ENCODE data around the gene XKR7.

DNA sequence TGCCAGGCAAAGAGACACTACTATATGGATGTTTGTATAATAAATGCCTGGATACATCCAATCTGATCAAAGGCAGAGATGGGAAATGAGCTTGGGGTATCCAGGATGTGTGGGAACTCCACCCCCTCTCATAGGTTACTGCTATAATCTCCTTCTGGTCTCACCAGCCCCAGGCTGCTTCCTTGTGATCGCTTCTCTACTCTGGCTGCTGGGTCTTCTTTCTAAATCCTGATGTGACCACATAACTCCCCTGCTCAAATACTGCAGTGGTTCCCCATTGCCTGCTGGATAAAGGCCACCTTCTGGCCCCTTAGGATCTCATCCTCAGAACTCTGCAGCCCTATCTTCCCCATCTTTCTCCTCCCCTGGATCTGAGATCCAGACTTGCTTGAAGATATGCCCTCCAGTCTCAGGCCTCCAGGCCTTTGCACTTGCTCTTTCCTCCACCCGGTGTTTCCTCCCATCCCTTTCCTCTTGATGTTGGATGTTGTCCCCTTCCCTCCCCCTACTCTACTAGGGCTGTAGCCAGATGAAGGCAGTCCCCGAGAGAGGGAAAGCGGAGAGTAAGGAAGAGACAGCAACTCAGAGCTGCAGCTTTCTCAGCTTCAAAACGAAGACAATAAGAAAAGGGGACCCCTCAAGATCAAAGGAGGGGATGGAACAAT is 828 bp upstream of the XKR7 start:
- TF ChIP-seq, protein P1, sequence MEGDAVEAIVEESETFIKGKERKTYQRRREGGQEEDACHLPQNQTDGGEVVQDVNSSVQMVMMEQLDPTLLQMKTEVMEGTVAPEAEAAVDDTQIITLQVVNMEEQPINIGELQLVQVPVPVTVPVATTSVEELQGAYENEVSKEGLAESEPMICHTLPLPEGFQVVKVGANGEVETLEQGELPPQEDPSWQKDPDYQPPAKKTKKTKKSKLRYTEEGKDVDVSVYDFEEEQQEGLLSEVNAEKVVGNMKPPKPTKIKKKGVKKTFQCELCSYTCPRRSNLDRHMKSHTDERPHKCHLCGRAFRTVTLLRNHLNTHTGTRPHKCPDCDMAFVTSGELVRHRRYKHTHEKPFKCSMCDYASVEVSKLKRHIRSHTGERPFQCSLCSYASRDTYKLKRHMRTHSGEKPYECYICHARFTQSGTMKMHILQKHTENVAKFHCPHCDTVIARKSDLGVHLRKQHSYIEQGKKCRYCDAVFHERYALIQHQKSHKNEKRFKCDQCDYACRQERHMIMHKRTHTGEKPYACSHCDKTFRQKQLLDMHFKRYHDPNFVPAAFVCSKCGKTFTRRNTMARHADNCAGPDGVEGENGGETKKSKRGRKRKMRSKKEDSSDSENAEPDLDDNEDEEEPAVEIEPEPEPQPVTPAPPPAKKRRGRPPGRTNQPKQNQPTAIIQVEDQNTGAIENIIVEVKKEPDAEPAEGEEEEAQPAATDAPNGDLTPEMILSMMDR (IDR thresholded peaks at IDR 0.05), result no peak
- no peak for TF ChIP-seq POLR2A (IDR thresholded peaks at IDR 0.05)

Measured in right lobe of liver (tissue), 4 donors.